WTC11 (cell line): ENCODE data around the gene OGA.

Experiments
- CTCF ChIP-seq: fragments of 200-600 bp; IDR thresholded peaks from 2 replicates; pipeline ENCODE4 v1.8.0; 2022; ENCODE audit warnings: antibody characterized with exemption
- ESRRA ChIP-seq: sonication (generic); formaldehyde crosslinking; IDR thresholded peaks from 2 replicates; pipeline ENCODE4 v1.8.1; 2022; ENCODE audit warnings: mild to moderate bottlenecking, missing genetic modification reagents, borderline replicate concordance
- MAX ChIP-seq: sonication (generic); formaldehyde crosslinking; IDR thresholded peaks from 2 replicates; pipeline ENCODE4 v1.8.0; 2022; ENCODE audit warnings: mild to moderate bottlenecking, missing genetic modification reagents
- MLX ChIP-seq: sonication (generic); formaldehyde crosslinking; IDR thresholded peaks from 2 replicates; pipeline ENCODE4 v1.8.1; 2023; ENCODE audit warnings: mild to moderate bottlenecking, missing genetic modification reagents, moderate library complexity
- NR3C1 ChIP-seq: sonication (generic); formaldehyde crosslinking; conservative IDR thresholded peaks from 2 replicates; pipeline ENCODE4 v1.8.1; 2023; ENCODE audit warnings: low read depth, mild to moderate bottlenecking, missing genetic modification reagents
- STAT6 ChIP-seq: sonication (generic); formaldehyde crosslinking; conservative IDR thresholded peaks from 2 replicates; pipeline ENCODE4 v1.8.1; 2023; ENCODE audit warnings: mild to moderate bottlenecking, low read depth, missing genetic modification reagents, moderate library complexity
- TEAD1 ChIP-seq: sonication (generic); formaldehyde crosslinking; IDR thresholded peaks from 2 replicates; pipeline ENCODE4 v1.8.0; 2022; ENCODE audit warnings: mild to moderate bottlenecking, missing genetic modification reagents
- TP53 ChIP-seq: sonication (generic); formaldehyde crosslinking; IDR thresholded peaks from 2 replicates; pipeline ENCODE4 v1.8.1; 2023; ENCODE audit warnings: mild to moderate bottlenecking, missing genetic modification reagents
- ZNF138 ChIP-seq: sonication (generic); formaldehyde crosslinking; conservative IDR thresholded peaks from 2 replicates; pipeline ENCODE4 v1.8.1; 2022; ENCODE audit warnings: mild to moderate bottlenecking, moderate library complexity, missing genetic modification reagents

- no peak for TF ChIP-seq CTCF
- TF ChIP-seq NR3C1 (CRISPR knock-in tag): no peak
- TF ChIP-seq TP53 (CRISPR knock-in tag): no peak
- no peak for TF ChIP-seq STAT6 (CRISPR knock-in tag)
- no peak for TF ChIP-seq ESRRA (CRISPR knock-in tag)
- no peak for TF ChIP-seq MAX (CRISPR knock-in tag)
- TF ChIP-seq ZNF138: no peak
- TF ChIP-seq TEAD1 (CRISPR knock-in tag): no peak
- TF ChIP-seq MLX: no peak
Observed at GRCh38 chr10:101777619-101778145, 40.6 kb downstream of the OGA start.
